SK-N-SH treated with all-trans-retinoic acid at 6 μM for 48 hours (cell line): ENCODE measurements around the gene KIAA1958.

Experiments
- ATAC-seq: fragments of 200-7000 bp; cut with Tn5 transposase; 3 replicates; pipeline ENCODE4 v1.9.1; 2020; ENCODE audit warnings: mild to moderate bottlenecking, moderate library complexity
- ARNTL ChIP-seq: fragments of 450-650 bp; formaldehyde crosslinking; IDR thresholded peaks from 2 replicates; pipeline ENCODE4 v1.5.0; 2020; ENCODE audit warnings: low read depth, mild to moderate bottlenecking, moderate library complexity, borderline replicate concordance
- BACH2 ChIP-seq: fragments of 250-450 bp; sonication (Bioruptor Pico); IDR thresholded peaks from 2 replicates; pipeline ENCODE4 v1.9.0; 2021; ENCODE audit warnings: mild to moderate bottlenecking, borderline replicate concordance
- CSDC2 ChIP-seq: fragments of 250-450 bp; sonication (Bioruptor Pico); IDR thresholded peaks from 2 replicates; pipeline ENCODE4 v1.5.0; 2020; ENCODE audit warnings: mild to moderate bottlenecking, moderate library complexity
- ESRRG ChIP-seq: fragments of 250-450 bp; sonication (Bioruptor Pico); IDR thresholded peaks from 2 replicates; pipeline ENCODE4 v1.6.1; 2021; ENCODE audit warnings: mild to moderate bottlenecking
- GLIS3 ChIP-seq: fragments of 250-450 bp; sonication (Bioruptor Pico); IDR thresholded peaks from 2 replicates; pipeline ENCODE4 v1.5.0; 2020; ENCODE audit warnings: mild to moderate bottlenecking, moderate library complexity
- ISL1 ChIP-seq: fragments of 250-450 bp; sonication (Bioruptor Pico); IDR thresholded peaks from 2 replicates; pipeline ENCODE4 v2.1.2; 2022; ENCODE audit warnings: mild to moderate bottlenecking, moderate library complexity
- OSR1 ChIP-seq: fragments of 250-450 bp; sonication (Bioruptor Pico); IDR thresholded peaks from 2 replicates; pipeline ENCODE4 v1.8.0; 2022; ENCODE audit warnings: moderate library complexity, mild to moderate bottlenecking, inconsistent platforms
- PPARA ChIP-seq: fragments of 250-450 bp; sonication (Bioruptor Pico); IDR thresholded peaks from 2 replicates; pipeline ENCODE4 v1.5.0; 2020; ENCODE audit warnings: mild to moderate bottlenecking, borderline replicate concordance
- RARB ChIP-seq: fragments of 250-450 bp; sonication (Bioruptor Pico); IDR thresholded peaks from 2 replicates; pipeline ENCODE4 v1.8.0; 2021; ENCODE audit warnings: mild to moderate bottlenecking, moderate library complexity
- SNAI2 ChIP-seq: fragments of 250-450 bp; sonication (Bioruptor Pico); IDR thresholded peaks from 2 replicates; pipeline ENCODE4 v1.5.0; 2020; ENCODE audit warnings: mild to moderate bottlenecking, moderate library complexity
- TCF4 ChIP-seq: fragments of 250-450 bp; sonication (Bioruptor Pico); IDR thresholded peaks from 2 replicates; pipeline ENCODE4 v1.8.0; 2021; ENCODE audit warnings: mild to moderate bottlenecking, moderate library complexity, borderline replicate concordance
- TOX ChIP-seq: fragments of 250-450 bp; sonication (Bioruptor Pico); IDR thresholded peaks from 2 replicates; pipeline ENCODE4 v1.8.0; 2021; ENCODE audit warnings: mild to moderate bottlenecking, moderate library complexity, borderline replicate concordance
- ZC3H10 ChIP-seq: fragments of 250-450 bp; sonication (Bioruptor Pico); IDR thresholded peaks from 2 replicates; pipeline ENCODE4 v1.5.1; 2021; ENCODE audit warnings: mild to moderate bottlenecking, moderate library complexity
- ZFP3 ChIP-seq: fragments of 250-450 bp; sonication (Bioruptor Pico); IDR thresholded peaks from 2 replicates; pipeline ENCODE4 v1.5.0; 2020; ENCODE audit warnings: mild to moderate bottlenecking, moderate library complexity
- ZFP30 ChIP-seq: fragments of 450-650 bp; formaldehyde crosslinking; IDR thresholded peaks from 2 replicates; pipeline ENCODE4 v1.5.0; 2022; ENCODE audit warnings: mild to moderate bottlenecking, moderate library complexity
- ZNF565 ChIP-seq: fragments of 450-650 bp; formaldehyde crosslinking; conservative IDR thresholded peaks from 2 replicates; pipeline ENCODE4 v1.5.0; 2020; ENCODE audit warnings: low read depth, mild to moderate bottlenecking, moderate library complexity
- ZNF70 ChIP-seq: fragments of 450-650 bp; formaldehyde crosslinking; IDR thresholded peaks from 2 replicates; pipeline ENCODE4 v1.5.0; 2020; ENCODE audit warnings: mild to moderate bottlenecking, moderate library complexity
- ZNF8 ChIP-seq: fragments of 450-650 bp; formaldehyde crosslinking; IDR thresholded peaks from 2 replicates; pipeline ENCODE4 v1.5.0; 2020; ENCODE audit warnings: mild to moderate bottlenecking, moderate library complexity
- TF ChIP-seq, protein P1 (sequence below): fragments of 250-450 bp; sonication (Bioruptor Pico); IDR thresholded peaks from 2 replicates; pipeline ENCODE4 v1.5.1; 2021; ENCODE audit warnings: mild to moderate bottlenecking, moderate library complexity
- TF ChIP-seq, protein P2 (sequence below): fragments of 250-450 bp; sonication (Bioruptor Pico); IDR thresholded peaks from 2 replicates; pipeline ENCODE4 v1.8.0; 2021; ENCODE audit warnings: low read depth, mild to moderate bottlenecking, moderate library complexity, borderline replicate concordance
- TF ChIP-seq, protein P3 (sequence below): fragments of 250-450 bp; sonication (Bioruptor Pico); IDR thresholded peaks from 2 replicates; pipeline ENCODE4 v1.8.0; 2020; ENCODE audit warnings: mild to moderate bottlenecking, moderate library complexity, borderline replicate concordance
- TF ChIP-seq, protein P4 (sequence below): fragments of 250-450 bp; sonication (Bioruptor Pico); IDR thresholded peaks from 2 replicates; pipeline ENCODE4 v1.5.1; 2020; ENCODE audit warnings: low read depth, mild to moderate bottlenecking, moderate library complexity
- TF ChIP-seq, protein P5 (sequence below): fragments of 250-450 bp; sonication (Bioruptor Pico); IDR thresholded peaks from 2 replicates; pipeline ENCODE4 v1.5.0; 2020; ENCODE audit warnings: mild to moderate bottlenecking, moderate library complexity

Gene KIAA1958

DNA sequence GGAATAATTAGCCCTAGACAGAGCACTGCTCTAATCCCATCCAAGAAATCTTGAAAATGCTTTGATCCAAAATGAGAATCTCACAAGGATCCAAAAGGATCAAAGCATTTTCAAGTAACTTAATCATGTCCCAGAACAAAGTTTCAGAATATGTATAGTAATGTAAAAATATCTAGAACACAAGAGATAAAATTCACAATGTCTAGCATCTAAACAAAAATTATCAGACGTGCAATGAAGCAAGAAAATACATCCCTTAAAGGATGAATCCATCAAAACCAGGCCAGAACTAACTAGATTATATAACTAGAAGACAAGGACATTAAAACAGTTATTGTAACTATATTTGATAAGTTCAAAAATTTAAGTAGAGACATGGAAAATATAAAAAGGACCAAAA lies 162.0 kb downstream of the KIAA1958 start:
- no peak for ATAC-seq
- no peak for TF ChIP-seq ISL1 (CRISPR knock-in tag)
- no peak for TF ChIP-seq CSDC2
- TF ChIP-seq PPARA (CRISPR knock-in tag) = no peak
- TF ChIP-seq, protein P1, sequence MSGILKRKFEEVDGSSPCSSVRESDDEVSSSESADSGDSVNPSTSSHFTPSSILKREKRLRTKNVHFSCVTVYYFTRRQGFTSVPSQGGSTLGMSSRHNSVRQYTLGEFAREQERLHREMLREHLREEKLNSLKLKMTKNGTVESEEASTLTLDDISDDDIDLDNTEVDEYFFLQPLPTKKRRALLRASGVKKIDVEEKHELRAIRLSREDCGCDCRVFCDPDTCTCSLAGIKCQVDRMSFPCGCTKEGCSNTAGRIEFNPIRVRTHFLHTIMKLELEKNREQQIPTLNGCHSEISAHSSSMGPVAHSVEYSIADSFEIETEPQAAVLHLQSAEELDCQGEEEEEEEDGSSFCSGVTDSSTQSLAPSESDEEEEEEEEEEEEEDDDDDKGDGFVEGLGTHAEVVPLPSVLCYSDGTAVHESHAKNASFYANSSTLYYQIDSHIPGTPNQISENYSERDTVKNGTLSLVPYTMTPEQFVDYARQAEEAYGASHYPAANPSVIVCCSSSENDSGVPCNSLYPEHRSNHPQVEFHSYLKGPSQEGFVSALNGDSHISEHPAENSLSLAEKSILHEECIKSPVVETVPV (CRISPR knock-in tag) = no peak
- no peak for TF ChIP-seq TOX (CRISPR knock-in tag)
- TF ChIP-seq ZC3H10 (CRISPR knock-in tag) = no peak
- TF ChIP-seq TCF4 (CRISPR knock-in tag) = no peak
- TF ChIP-seq BACH2 (CRISPR knock-in tag) = no peak
- no peak for TF ChIP-seq ZFP30 (CRISPR knock-in tag)
- no peak for TF ChIP-seq OSR1 (CRISPR knock-in tag)
- TF ChIP-seq SNAI2 (CRISPR knock-in tag) = no peak
- no peak for TF ChIP-seq ZNF8
- TF ChIP-seq GLIS3 = no peak
- TF ChIP-seq, protein P2, sequence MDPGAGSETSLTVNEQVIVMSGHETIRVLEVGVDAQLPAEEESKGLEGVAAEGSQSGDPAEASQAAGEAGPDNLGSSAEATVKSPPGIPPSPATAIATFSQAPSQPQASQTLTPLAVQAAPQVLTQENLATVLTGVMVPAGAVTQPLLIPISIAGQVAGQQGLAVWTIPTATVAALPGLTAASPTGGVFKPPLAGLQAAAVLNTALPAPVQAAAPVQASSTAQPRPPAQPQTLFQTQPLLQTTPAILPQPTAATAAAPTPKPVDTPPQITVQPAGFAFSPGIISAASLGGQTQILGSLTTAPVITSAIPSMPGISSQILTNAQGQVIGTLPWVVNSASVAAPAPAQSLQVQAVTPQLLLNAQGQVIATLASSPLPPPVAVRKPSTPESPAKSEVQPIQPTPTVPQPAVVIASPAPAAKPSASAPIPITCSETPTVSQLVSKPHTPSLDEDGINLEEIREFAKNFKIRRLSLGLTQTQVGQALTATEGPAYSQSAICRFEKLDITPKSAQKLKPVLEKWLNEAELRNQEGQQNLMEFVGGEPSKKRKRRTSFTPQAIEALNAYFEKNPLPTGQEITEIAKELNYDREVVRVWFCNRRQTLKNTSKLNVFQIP (CRISPR knock-in tag) = no peak
- TF ChIP-seq ARNTL = no peak
- no peak for TF ChIP-seq ZFP3 (CRISPR knock-in tag)
- TF ChIP-seq, protein P3, sequence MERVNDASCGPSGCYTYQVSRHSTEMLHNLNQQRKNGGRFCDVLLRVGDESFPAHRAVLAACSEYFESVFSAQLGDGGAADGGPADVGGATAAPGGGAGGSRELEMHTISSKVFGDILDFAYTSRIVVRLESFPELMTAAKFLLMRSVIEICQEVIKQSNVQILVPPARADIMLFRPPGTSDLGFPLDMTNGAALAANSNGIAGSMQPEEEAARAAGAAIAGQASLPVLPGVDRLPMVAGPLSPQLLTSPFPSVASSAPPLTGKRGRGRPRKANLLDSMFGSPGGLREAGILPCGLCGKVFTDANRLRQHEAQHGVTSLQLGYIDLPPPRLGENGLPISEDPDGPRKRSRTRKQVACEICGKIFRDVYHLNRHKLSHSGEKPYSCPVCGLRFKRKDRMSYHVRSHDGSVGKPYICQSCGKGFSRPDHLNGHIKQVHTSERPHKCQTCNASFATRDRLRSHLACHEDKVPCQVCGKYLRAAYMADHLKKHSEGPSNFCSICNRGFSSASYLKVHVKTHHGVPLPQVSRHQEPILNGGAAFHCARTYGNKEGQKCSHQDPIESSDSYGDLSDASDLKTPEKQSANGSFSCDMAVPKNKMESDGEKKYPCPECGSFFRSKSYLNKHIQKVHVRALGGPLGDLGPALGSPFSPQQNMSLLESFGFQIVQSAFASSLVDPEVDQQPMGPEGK = no peak
- TF ChIP-seq, protein P4, sequence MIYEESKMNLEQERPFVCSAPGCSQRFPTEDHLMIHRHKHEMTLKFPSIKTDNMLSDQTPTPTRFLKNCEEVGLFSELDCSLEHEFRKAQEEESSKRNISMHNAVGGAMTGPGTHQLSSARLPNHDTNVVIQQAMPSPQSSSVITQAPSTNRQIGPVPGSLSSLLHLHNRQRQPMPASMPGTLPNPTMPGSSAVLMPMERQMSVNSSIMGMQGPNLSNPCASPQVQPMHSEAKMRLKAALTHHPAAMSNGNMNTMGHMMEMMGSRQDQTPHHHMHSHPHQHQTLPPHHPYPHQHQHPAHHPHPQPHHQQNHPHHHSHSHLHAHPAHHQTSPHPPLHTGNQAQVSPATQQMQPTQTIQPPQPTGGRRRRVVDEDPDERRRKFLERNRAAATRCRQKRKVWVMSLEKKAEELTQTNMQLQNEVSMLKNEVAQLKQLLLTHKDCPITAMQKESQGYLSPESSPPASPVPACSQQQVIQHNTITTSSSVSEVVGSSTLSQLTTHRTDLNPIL (CRISPR knock-in tag) = no peak
- TF ChIP-seq, all 23 proteins: peak for 0

DNA sequence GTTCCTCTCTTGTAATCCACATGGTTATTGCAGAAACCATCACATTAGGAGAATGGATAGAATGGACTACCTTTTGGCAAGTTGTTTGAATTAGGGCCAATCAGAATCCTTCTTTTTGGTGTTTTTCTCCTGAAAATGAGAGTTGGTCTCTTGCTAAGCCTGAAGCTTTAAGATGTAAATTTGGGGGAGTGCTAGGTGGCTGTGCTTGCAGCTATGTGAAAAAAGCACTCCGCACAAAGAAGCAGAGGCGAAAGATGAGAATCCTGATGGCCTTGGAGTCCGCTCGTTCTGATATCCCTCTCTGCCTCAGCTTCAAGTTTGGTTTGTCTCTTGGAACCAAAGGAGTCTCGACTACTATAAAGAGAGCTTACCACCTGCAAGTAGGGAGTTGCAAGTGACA lies 167.7 kb downstream of the KIAA1958 start:
- TF ChIP-seq ARNTL = no peak
- no peak for TF ChIP-seq SNAI2 (CRISPR knock-in tag)
- TF ChIP-seq ESRRG = no peak
- TF ChIP-seq, protein P3 = no peak
- no peak for TF ChIP-seq ZNF70 (CRISPR knock-in tag)
- no peak for TF ChIP-seq BACH2 (CRISPR knock-in tag)
- TF ChIP-seq OSR1 (CRISPR knock-in tag) = no peak
- TF ChIP-seq ZNF8 = no peak
- TF ChIP-seq ISL1 (CRISPR knock-in tag) = no peak
- TF ChIP-seq, protein P4 (CRISPR knock-in tag) = no peak
- TF ChIP-seq, protein P2 (CRISPR knock-in tag) = no peak
- no peak for TF ChIP-seq PPARA (CRISPR knock-in tag)
- TF ChIP-seq, protein P5, sequence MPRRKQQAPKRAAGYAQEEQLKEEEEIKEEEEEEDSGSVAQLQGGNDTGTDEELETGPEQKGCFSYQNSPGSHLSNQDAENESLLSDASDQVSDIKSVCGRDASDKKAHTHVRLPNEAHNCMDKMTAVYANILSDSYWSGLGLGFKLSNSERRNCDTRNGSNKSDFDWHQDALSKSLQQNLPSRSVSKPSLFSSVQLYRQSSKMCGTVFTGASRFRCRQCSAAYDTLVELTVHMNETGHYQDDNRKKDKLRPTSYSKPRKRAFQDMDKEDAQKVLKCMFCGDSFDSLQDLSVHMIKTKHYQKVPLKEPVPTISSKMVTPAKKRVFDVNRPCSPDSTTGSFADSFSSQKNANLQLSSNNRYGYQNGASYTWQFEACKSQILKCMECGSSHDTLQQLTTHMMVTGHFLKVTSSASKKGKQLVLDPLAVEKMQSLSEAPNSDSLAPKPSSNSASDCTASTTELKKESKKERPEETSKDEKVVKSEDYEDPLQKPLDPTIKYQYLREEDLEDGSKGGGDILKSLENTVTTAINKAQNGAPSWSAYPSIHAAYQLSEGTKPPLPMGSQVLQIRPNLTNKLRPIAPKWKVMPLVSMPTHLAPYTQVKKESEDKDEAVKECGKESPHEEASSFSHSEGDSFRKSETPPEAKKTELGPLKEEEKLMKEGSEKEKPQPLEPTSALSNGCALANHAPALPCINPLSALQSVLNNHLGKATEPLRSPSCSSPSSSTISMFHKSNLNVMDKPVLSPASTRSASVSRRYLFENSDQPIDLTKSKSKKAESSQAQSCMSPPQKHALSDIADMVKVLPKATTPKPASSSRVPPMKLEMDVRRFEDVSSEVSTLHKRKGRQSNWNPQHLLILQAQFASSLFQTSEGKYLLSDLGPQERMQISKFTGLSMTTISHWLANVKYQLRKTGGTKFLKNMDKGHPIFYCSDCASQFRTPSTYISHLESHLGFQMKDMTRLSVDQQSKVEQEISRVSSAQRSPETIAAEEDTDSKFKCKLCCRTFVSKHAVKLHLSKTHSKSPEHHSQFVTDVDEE (CRISPR knock-in tag) = no peak
- no peak for TF ChIP-seq CSDC2
- no peak for TF ChIP-seq RARB (CRISPR knock-in tag)
- no peak for TF ChIP-seq ZNF565
- no peak for TF ChIP-seq GLIS3
- no peak for ATAC-seq
